Neuron (in vitro differentiated cells): ENCODE measurements around the gene CHKB.

Source experiments
- H2AFZ ChIP-seq: one replicate; pipeline ENCODE4 v1.6.1; 2013; ENCODE audit warnings: low read depth, mild to moderate bottlenecking, inconsistent platforms, low read length, moderate library complexity
- H3K27me3 ChIP-seq: one replicate; pipeline ENCODE4 v1.6.1; 2013; ENCODE audit warnings: low read length; ENCODE audit not compliant: insufficient read depth
- H3K36me3 ChIP-seq: one replicate; pipeline ENCODE4 v1.6.1; 2013; ENCODE audit warnings: low read length; ENCODE audit not compliant: insufficient read depth
- H3K4me1 ChIP-seq: one replicate; pipeline ENCODE4 v1.6.1; 2013; ENCODE audit warnings: low read length; ENCODE audit not compliant: insufficient read depth
- H3K4me3 ChIP-seq: 2 replicates; pipeline ENCODE4 v1.5.1; 2013; ENCODE audit warnings: mild to moderate bottlenecking, low read length, moderate library complexity
- H3K9me3 ChIP-seq: one replicate; pipeline ENCODE4 v1.6.1; 2013; ENCODE audit warnings: low read length

The CHKB gene

DNA sequence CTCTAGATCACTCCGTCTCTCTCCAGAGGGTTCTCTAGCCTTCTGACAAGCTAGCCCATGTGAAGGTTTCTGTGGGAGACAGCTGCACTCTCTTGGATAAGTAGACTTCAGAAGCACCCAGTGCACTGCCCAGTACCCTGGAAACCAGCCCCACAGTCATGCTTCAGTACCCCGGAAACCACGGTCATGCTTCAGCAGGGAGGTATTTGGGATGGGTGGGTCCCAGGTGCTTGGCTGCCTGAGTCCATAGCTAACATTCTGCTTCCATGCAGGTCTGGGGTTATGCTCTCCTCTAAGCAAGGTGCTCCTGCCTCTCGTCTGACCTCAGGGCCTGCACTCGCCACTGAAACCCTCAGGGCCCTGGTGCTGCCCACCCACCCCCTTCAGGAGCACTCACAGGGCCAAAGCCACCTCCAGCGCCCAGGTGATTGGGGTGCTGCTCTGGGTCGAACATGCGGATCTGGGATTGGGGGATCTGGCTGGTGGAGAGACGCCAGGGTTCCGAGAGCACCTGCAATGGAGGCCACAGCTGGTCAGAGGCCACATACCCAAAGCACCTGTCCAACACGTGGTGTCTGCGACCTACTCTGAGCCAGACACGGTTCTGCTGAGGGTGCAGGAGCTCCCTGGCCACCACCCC is 12.6 kb downstream of the CHKB start:
- no peaks in the 10 kb centered on the region for H3K9me3 ChIP-seq
- H3K27me3 ChIP-seq, result no peaks in the 10 kb centered on the region
- no peak overlapping the region for H2AFZ ChIP-seq
- H3K4me1 ChIP-seq, result no peaks in the 10 kb centered on the region
- H3K36me3 ChIP-seq, result peaks cover 55% of the 10 kb centered on the region
- no peak overlapping the region for H3K4me3 ChIP-seq

DNA sequence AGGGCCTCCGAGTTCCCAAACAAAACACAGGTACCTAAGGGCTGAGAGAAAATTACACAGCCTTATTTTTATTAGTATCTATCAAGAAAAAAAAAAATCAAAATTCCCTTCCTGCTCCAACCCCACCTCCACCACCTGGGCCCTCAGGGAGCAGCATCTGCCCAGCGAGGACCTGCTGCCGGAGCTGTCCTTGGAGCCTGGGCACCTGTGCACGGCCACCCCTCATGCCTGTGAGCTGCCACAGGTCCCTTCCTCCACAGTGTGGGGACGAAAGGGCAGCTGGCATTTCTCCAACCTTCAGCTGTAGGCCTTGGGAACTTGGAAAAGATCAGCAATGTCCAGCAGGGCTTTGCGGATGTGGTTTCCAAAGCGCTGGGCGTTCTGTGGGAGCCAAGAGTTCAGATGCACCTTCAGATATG is 13.6 kb downstream of the CHKB start:
- no peaks in the 10 kb centered on the region for H3K9me3 ChIP-seq
- H3K27me3 ChIP-seq, result no peaks in the 10 kb centered on the region
- no peak overlapping the region for H2AFZ ChIP-seq
- peaks cover 55% of the 10 kb centered on the region for H3K36me3 ChIP-seq
- no peaks in the 10 kb centered on the region for H3K4me1 ChIP-seq
- no peak overlapping the region for H3K4me3 ChIP-seq

GRCh38 chr22:50568626-50569025 is 14.0 kb downstream of the CHKB start:
- peaks cover 55% of the 10 kb centered on the region for H3K36me3 ChIP-seq
- no peaks in the 10 kb centered on the region for H3K9me3 ChIP-seq
- no peak overlapping the region for H3K4me3 ChIP-seq
- H3K27me3 ChIP-seq, result no peaks in the 10 kb centered on the region
- H3K4me1 ChIP-seq, result peaks cover 2% of the 10 kb centered on the region
- no peak overlapping the region for H2AFZ ChIP-seq

- peaks cover 5% of the 10 kb centered on the region for H3K4me1 ChIP-seq
- H3K9me3 ChIP-seq, result no peaks in the 10 kb centered on the region
- H3K4me3 ChIP-seq, result no peak overlapping the region
- H3K36me3 ChIP-seq, result peaks cover 49% of the 10 kb centered on the region
- H3K27me3 ChIP-seq, result no peaks in the 10 kb centered on the region
- no peak overlapping the region for H2AFZ ChIP-seq
Observed at GRCh38 chr22:50567721-50568252, 14.9 kb downstream of the CHKB start.

GRCh38 chr22:50564289-50564688 is 18.4 kb downstream of the CHKB start:
- H3K9me3 ChIP-seq, result no peaks in the 10 kb centered on the region
- no peak overlapping the region for H3K4me3 ChIP-seq

DNA sequence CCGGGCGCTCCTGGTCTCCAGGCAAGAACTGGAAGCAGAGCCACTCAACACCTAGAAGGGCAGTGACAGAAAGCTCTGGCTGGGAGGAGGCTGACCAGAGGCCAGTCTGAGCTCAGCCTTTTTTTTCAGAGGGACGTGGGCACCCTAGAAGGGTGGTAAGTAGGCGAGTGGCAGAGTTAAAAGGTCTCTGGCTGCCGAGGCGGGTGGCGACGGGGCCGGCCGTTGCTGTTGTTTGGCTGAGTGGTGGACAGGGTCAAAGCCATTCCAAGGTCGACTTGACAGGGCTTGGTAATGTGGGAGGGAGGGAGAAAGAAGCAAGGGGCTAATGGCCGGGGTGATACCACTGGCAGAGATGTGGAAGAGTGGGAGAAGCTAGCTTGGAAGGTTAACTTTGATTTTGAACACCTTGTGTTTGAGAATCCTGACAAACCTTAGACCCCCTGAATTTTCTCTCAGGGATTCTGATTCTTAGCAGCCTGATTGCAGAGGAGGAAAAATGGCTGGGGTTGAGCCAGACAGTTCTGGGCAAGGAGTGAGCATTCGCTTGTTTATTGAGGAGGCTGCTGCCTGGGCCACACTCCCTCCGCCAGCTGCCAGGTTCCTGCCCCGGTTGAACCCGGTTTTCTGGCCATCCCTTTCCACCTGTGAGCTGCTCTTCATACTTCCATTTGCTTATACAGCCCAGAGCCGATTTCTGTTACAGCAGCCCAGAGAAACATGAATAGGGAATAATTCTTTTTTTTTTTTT is 19.1 kb downstream of the CHKB start:
- Histone ChIP-seq H3K36me3 (peaks cover 8% of the 10 kb centered on the region), H3K9me3 (no peaks in the 10 kb centered on the region), H3K27me3 (peaks cover 4% of the 10 kb centered on the region), H3K4me1 (peaks cover 5% of the 10 kb centered on the region), H2AFZ (peak overlapping the region; percentile 74), H3K4me3 (peak overlapping the region; percentile 78)

More at GRCh38 chr22:50564289-50564688, 18.4 kb downstream of the CHKB start:
- H3K27me3 ChIP-seq, result peaks cover 3% of the 10 kb centered on the region
- H3K4me1 ChIP-seq, result peaks cover 5% of the 10 kb centered on the region
- peaks cover 15% of the 10 kb centered on the region for H3K36me3 ChIP-seq
- no peak overlapping the region for H2AFZ ChIP-seq

- H3K4me3 ChIP-seq, result peak within 1 kb of the TSS; percentile 78
- H3K4me1 ChIP-seq, result peaks cover 5% of the 10 kb centered on the region
- peaks cover 4% of the 10 kb centered on the region for H3K36me3 ChIP-seq
- H3K9me3 ChIP-seq, result no peaks in the 10 kb centered on the region
- H3K27me3 ChIP-seq, result peaks cover 7% of the 10 kb centered on the region
- peak within 1 kb of the TSS; percentile 74 for H2AFZ ChIP-seq
Observed at GRCh38 chr22:50562523-50563412, 19.9 kb downstream of the CHKB start, which contains the start of gene SYCE3. Gene SYCE3, minus strand, starts transcription at chr22:50562919. Its CDS starts 6,514 bp downstream, at chr22:50556405.

DNA sequence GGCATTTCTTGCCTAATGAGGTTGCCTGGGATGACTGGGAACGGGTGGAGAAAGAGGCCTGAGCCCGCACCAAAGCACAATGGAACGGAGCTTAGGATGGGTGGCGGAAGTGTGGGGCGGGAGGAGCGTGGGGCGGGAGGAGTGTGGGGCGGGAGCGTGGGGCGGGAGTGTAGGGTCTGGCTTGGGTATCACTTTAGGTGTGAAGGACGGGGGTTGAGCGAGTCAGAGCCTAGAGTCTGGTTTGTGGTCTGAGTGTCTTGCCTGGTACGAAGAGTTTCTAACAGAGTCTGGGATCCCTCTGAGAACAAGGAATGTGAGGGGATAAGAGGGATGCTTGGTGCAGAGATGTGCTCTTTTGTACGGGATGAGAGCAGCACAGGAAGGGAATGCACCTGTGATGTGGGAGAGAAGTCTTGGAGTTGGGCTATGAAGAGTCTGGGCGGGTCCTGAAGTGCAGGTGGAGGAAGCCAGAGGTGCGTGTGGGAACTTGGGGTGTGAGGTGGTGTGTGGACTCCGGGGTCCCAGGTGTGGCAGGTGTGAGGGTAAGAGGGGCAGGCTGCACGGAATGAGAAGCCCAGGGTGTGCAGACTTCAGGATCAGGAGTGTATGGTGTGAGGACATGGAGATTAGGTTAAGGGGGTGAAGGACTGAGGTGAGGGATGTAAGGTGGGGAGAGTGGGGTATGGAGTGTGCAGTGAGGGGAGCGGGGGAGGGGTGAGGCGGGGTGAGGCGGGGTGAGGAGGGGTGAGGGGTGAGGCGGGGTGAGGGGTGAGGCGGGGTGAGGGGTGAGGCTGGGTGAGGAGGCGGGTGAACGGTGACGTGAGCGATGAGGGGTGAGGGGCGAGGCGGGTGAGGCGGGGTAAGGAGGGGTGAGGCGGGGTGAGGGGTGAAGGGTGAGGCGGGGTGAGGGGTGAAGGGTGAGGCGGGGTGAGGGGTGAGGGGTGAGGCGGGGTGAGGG is 21.0 kb downstream of the CHKB start:
- no peak overlapping the region for H2AFZ ChIP-seq
- H3K4me3 ChIP-seq, result no peak overlapping the region
- H3K4me1 ChIP-seq, result peaks cover 5% of the 10 kb centered on the region
- no peaks in the 10 kb centered on the region for H3K9me3 ChIP-seq
- peaks cover 10% of the 10 kb centered on the region for H3K27me3 ChIP-seq
- H3K36me3 ChIP-seq, result no peaks in the 10 kb centered on the region

DNA sequence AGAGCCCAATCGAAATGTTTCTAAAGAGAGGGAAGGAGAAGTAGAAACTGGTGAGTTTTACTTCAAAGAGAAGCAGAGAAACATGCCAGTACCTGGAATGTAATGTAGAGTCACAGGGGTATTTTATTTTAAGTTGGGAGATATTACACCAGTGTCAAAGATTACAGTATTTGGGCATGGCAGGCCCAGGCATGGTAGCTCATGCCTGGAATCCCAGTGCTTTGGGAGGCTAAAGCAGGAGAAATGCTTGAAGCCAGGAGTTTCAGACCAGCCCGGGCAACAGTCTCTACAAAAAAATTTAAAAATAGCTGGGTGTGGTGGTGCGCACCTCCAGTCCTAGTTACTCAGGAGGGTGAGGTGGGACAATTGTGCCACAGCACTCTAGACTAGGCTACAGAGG is 22.6 kb downstream of the CHKB start:
- Histone ChIP-seq H3K36me3 (no peaks in the 10 kb centered on the region), H3K27me3 (peaks cover 10% of the 10 kb centered on the region), H3K4me1 (peaks cover 5% of the 10 kb centered on the region), H3K9me3 (no peaks in the 10 kb centered on the region), H2AFZ (no peak overlapping the region), H3K4me3 (no peak overlapping the region)

GRCh38 chr22:50556703-50557102 is 25.9 kb downstream of the CHKB start:
- Histone ChIP-seq H3K4me3 (no peak overlapping the region), H3K36me3 (no peaks in the 10 kb centered on the region), H3K4me1 (no peaks in the 10 kb centered on the region), H2AFZ (no peak overlapping the region), H3K9me3 (no peaks in the 10 kb centered on the region), H3K27me3 (peaks cover 10% of the 10 kb centered on the region)

DNA sequence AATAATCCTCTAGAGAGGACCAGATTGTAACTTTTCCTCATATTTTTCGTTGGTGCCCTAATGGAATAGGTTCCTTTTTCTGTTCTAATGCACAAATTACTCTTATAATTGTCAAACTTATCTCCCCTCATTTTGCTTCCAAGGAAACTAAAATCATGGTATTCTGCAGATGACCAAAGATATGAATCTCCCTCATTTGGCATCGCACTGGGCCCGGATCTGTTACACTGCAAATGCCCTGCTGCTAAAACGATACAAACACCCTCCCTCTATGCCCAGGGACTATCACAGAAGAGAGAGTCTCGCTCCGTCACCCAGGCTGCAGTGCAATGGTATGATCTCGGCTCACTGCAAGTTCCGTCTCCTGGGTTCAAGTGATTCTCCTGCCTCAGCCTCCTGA is 29.3 kb downstream of the CHKB start:
- peaks cover 15% of the 10 kb centered on the region for H3K27me3 ChIP-seq
- H3K4me1 ChIP-seq, result no peaks in the 10 kb centered on the region
- H3K9me3 ChIP-seq, result no peaks in the 10 kb centered on the region
- no peak overlapping the region for H3K4me3 ChIP-seq
- H3K36me3 ChIP-seq, result no peaks in the 10 kb centered on the region
- H2AFZ ChIP-seq, result no peak overlapping the region

DNA sequence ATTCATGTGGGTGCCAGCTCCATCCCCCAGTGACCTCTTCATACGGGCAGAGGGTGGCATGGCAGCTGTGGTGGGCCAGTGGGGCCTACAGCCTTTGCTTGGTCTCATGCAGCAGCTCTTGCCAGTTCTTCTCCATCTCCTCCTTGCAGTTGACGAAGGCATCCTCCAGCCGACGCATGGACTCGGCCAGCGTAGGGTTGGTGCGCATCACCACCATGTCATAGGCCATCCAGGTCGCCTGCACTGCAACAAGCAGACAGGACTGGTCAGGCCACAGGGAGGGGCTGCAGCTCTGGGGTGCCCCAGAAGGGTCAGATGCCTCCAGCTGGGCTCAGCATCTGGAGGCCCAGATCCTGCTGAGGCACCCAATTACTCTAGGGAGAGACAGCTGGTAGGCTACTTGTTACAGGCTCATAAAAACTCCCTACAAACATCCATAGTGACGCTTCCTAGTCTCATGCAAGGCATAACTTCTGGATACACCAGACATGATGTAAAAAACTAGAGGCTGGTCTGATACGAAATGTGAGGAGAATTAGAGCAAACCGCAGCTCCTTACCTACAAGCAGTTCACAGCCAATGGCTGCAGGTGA is 31.4 kb downstream of the CHKB start:
- Histone ChIP-seq H3K9me3 (no peaks in the 10 kb centered on the region), H3K36me3 (no peaks in the 10 kb centered on the region), H2AFZ (no peak overlapping the region), H3K4me3 (no peak overlapping the region), H3K27me3 (peaks cover 11% of the 10 kb centered on the region), H3K4me1 (no peaks in the 10 kb centered on the region)
